PFSK-1 (cell line): ENCODE measurements around the gene GSK3B.

ENCODE experiments used
- FOXP2 ChIP-seq: optimal IDR thresholded peaks from 2 replicates; pipeline ENCODE3; 2011; ENCODE audit warnings: borderline replicate concordance, control low read depth, inconsistent platforms; ENCODE audit not compliant: insufficient read depth; ENCODE audit errors: extremely low read length, extremely low read depth
- POLR2AphosphoS5 ChIP-seq: IDR thresholded peaks from 2 replicates; pipeline ENCODE4 v1.6.1; 2012; ENCODE audit warnings: low read depth, mild to moderate bottlenecking, control low read depth, low read length, moderate library complexity
- REST ChIP-seq, 2 experiments: IDR thresholded peaks; 2 replicates each; pipeline versions ENCODE4 v1.6.1 to v1.8.0; 2011 to 2012; ENCODE audit warnings: low read depth in 2 of 2, low read length in 2 of 2, control low read depth in 1 of 2, inconsistent platforms in 1 of 2, mild to moderate bottlenecking in 1 of 2, moderate library complexity in 1 of 2; ENCODE audit not compliant: insufficient read depth in 1 of 2
- SIN3A ChIP-seq: IDR thresholded peaks from 2 replicates; pipeline ENCODE4 v1.6.1; 2012; ENCODE audit warnings: mild to moderate bottlenecking, low read length, moderate library complexity, borderline replicate concordance; ENCODE audit not compliant: insufficient read depth
- TAF1 ChIP-seq: IDR thresholded peaks from 2 replicates; pipeline ENCODE4 v1.6.1; 2012; ENCODE audit warnings: low read length, control low read depth, borderline replicate concordance; ENCODE audit not compliant: insufficient read depth

- TF ChIP-seq TAF1 (no peak), POLR2AphosphoS5 (no peak), FOXP2 (no peak), REST (IDR thresholded peaks at IDR 0.05; ENCODE audit: insufficient read depth in 1 of 2, low read depth in 2 of 2, low read length in 2 of 2) (no peak), SIN3A (no peak)
Observed at GRCh38 chr3:120048355-120049041, 45.7 kb downstream of the GSK3B start.
